WI38 (cell line): Measurements from ENCODE around the gene GSN.

ENCODE experiments used
- H3K4me3 ChIP-seq: 2 replicates; pipeline ENCODE4 v1.5.1; 2011; ENCODE audit warnings: low read depth, mild to moderate bottlenecking, control low read depth, low read length
- TF ChIP-seq, protein P1 (sequence below): IDR thresholded peaks from 2 replicates; pipeline ENCODE4 v1.5.1; 2012; ENCODE audit warnings: low read depth, mild to moderate bottlenecking, control low read depth, low read length

Gene GSN

DNA sequence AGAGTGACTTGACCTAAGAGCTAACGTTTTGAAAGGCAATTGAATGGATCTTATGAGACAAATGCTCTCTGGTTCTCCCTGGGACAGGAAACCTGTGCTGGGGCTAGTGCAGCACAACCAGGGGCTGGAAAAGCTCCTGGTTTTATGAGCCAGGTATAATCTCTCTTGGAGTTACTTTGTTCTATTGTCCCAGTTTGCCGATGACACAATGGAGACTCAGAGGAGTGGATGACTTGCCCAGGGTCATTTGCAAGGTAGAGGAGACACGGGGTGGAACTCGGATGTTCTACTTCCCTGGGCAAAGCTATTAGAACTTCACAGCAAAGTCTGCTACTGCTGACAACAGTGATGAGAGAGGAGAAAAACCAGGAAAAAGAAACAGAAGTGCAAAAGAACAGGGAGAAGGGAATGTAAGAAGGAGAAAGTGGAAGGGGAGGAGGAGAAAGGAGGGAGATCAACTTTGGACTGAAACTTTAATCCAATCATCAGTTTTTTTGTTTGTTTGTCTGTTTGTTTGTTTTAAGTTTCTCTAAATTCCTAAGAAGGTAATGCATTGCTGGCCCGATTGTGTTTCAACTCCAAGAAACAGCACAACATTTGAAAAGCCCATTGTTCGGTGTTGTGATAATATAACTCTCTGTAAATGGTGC, 7.4 kb upstream of the GSN start:
- TF ChIP-seq, protein P1, sequence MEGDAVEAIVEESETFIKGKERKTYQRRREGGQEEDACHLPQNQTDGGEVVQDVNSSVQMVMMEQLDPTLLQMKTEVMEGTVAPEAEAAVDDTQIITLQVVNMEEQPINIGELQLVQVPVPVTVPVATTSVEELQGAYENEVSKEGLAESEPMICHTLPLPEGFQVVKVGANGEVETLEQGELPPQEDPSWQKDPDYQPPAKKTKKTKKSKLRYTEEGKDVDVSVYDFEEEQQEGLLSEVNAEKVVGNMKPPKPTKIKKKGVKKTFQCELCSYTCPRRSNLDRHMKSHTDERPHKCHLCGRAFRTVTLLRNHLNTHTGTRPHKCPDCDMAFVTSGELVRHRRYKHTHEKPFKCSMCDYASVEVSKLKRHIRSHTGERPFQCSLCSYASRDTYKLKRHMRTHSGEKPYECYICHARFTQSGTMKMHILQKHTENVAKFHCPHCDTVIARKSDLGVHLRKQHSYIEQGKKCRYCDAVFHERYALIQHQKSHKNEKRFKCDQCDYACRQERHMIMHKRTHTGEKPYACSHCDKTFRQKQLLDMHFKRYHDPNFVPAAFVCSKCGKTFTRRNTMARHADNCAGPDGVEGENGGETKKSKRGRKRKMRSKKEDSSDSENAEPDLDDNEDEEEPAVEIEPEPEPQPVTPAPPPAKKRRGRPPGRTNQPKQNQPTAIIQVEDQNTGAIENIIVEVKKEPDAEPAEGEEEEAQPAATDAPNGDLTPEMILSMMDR: no peak
- H3K4me3 ChIP-seq: no peak overlapping the region

DNA sequence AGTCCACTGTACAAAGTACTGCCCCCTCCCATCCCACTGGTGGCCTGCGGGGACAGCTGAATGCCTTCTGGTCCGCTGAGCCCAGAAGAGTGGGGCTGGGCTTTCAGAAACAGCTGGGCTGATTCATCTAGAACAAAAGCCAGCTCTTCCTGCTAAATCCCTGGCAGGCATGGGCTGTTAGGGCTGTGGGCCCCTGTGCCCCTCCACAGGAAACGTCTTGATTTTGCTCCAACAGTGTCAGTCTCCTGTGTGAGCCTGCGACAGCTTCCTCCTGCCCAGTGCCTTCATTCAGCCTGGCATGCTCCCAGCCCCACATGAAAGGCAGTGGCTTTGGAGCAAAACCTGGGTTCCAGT, 6.9 kb upstream of the GSN start:
- TF ChIP-seq, protein P1: no peak
- no peak overlapping the region for H3K4me3 ChIP-seq

DNA sequence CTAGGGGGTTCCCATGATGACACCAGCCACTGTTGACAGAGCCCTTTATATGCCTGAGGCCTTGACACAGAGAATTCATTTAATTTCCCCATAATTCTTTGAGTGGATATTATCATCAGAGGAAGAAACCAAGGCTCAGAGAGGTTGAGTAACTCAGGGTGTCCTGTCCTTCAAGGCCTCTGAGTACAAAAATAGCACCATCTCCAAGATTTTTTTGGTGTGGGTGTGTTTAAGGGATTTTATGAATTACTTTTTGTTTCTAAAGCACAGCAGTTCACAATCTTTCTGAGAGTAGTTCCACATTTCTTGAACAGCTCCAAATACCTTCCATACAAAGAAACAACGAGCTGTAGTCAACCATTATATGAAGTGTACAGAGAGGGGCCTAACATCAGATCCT, 6.2 kb upstream of the GSN start:
- H3K4me3 ChIP-seq: no peak overlapping the region
- TF ChIP-seq, protein P1: no peak

DNA sequence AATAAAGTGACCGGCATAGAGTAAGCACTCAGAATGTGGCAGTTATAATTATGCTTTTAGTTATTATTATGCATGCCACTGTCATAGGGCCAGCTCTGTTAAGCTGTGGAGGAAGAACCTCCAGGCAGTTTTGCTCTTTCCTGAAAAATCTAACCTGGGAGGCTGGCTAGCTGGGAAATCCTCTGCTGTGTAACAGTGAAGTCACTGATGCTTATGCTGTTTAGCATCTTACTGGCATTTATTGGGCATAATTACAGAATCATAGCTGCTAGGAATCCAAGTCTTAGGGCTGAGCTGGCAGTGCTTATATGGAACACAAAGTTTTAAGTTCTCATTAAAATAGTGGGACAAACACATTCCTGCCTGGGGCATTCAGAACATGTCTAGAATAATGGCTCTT, 5.5 kb upstream of the GSN start:
- TF ChIP-seq, protein P1: no peak
- H3K4me3 ChIP-seq: no peak overlapping the region

DNA sequence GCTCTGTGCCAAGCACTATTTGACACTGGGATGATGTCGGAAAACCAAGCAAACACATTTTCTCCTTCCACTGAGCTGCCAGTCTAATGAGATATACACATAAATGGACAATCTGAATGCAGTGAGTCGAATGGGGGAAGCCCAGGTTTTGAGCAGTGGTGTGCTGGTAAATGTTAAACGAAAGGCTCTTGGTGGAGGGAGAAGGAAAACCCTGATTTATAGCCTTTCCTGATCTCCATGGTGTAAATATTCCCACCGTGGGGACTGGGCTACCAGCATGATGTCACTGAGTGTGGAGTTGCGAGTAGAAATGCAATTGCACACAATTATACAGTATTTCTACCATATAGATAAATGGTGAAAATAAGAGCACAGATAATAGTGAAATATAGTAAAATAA, 5.0 kb upstream of the GSN start:
- TF ChIP-seq, protein P1: no peak
- H3K4me3 ChIP-seq: no peak overlapping the region

DNA sequence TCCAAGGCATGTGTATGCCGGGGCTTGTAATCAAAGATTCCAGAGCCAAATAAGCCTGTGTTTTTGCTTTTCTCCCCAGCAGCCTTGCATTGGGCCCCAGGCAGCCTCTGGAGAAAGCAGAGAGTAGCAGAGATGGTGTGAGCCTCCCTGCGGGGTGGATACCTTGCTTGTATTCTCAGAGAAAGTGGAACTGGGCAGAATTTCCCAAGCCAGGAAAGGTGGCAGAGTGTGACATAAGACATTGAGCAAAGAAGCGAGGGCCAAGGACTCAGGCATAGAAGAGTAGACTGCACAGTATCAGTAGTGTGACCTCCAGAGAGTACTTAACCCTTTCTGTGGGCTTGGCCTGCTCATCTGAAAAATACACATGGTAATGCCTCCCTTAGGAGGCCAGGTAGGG, 1.6 kb upstream of the GSN start:
- H3K4me3 ChIP-seq: no peak overlapping the region
- TF ChIP-seq, protein P1: no peak

DNA sequence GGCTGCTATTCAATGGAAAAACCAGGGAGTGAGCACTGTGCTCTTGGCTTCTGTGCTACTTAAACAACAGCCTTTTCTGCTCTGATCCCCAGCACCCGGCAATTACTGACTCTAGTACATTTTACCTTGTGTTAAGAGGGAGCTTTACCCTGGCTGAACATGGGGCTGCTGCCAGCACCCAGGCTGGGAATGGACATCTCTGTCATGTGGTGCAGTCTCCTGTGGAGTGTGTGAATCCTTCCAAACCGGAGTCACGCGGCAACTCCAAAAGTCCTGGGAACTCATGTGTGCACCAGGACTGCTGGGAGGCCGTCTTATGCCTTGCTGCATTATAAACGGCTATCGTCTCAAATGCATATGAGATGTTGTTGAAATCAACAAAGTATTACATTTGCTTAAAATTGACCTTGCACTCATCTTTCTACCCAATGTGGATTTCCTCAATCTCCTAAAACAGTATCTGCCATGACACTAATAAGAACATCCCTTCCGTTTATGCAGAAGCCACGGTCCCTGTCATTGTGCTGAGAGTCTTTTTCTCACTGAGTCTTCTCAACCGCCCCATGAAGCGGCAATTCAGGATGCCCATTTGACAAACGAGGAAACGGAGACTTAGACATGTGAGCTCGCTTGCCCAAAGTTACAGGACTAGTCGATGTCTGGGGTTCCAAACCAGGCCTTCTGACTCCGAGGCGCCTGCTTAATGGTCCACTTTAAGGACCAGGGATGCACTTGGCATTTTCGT, 884 bp upstream of the GSN start:
- no peak overlapping the region for H3K4me3 ChIP-seq
- TF ChIP-seq, protein P1: no peak
